ENCODE measurements around the gene GALNTL6. TPM values are rescaled to one million over a fixed set of nuclear protein-coding genes. Genes with fewer than 3 reads are reported as not detected.

GALNTL6 gene
- total and polyA plus RNA-seq, 8 donors = 0.15 to 0.87 (median 0.58) TPM; not detected in 3

- TF ChIP-seq CTCF (IDR thresholded peaks at IDR 0.05) (no peak), POLR2AphosphoS5 (IDR thresholded peaks at IDR 0.05) (no peak), EP300 (IDR thresholded peaks at IDR 0.05) (no peak), POLR2A (IDR thresholded peaks at IDR 0.05) (no peak)
Measured at GRCh38 chr4:171875291-171875690, 62.1 kb downstream of the GALNTL6 start.

DNA sequence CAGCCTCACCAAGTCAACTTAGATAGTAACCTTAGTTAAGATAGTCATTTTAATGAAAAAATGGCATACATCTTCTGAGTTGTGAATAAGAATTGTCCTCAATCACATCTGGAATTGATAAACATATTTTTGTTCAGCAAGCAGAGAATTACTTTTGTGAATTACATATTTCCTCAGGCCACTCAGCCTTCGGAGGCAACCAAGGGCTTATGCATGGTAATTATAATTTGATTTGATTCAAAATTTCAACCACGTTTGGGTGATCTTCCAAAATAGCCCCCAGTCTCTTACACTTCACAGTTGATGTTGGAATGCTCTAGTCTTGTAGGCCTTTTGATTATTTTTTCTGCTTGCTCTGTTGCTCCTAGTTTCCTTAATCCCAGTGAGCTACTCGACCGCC lies 63.4 kb downstream of the GALNTL6 start:
- intact Hi-C loops (cut with DNase I; ENCODE audit: low total_unique reads) = no loop called here
- Histone ChIP-seq H3K27ac (no peak overlapping the region), H3K36me3 (no peaks in the 10 kb centered on the region), H3K4me1 (no peaks in the 10 kb centered on the region), H3K9me3 (no peaks in the 10 kb centered on the region), H3K27me3 (no peaks in the 10 kb centered on the region), H3K4me3 (no peak overlapping the region)
- WGBS, 5 donors = 71 to 82% (median 81%) methylated on average over 4 of the region's 4 CpGs
- no peak for DNase-seq
- TF ChIP-seq POLR2A (IDR thresholded peaks at IDR 0.05) = no peak

More at GRCh38 chr4:171875291-171875690, 62.1 kb downstream of the GALNTL6 start:
- Histone ChIP-seq H3K36me3 (no peaks in the 10 kb centered on the region), H3K27me3 (no peaks in the 10 kb centered on the region), H3K4me3 (no peak overlapping the region), H3K4me1 (no peaks in the 10 kb centered on the region), H3K27ac (no peak overlapping the region), H3K9me3 (no peaks in the 10 kb centered on the region)
- no peak for DNase-seq
- 60 to 72% (median 68%) methylated on average over 3 of the region's 3 CpGs for WGBS, 5 donors
- intact Hi-C loops (cut with DNase I; ENCODE audit: low total_unique reads) = no loop called here

GRCh38 chr4:171880136-171880535 lies 66.9 kb downstream of the GALNTL6 start:
- Histone ChIP-seq H3K9me3 (no peaks in the 10 kb centered on the region), H3K27ac (no peak overlapping the region), H3K27me3 (no peaks in the 10 kb centered on the region), H3K4me1 (no peaks in the 10 kb centered on the region), H3K4me3 (no peak overlapping the region), H3K36me3 (no peaks in the 10 kb centered on the region)
- TF ChIP-seq POLR2AphosphoS5 (IDR thresholded peaks at IDR 0.05) (no peak), POLR2A (IDR thresholded peaks at IDR 0.05) (no peak), EP300 (IDR thresholded peaks at IDR 0.05) (no peak), CTCF (IDR thresholded peaks at IDR 0.05) (no peak)
- DNase-seq = peak in 1 of 2 donors; percentile 8
- WGBS, 5 donors = 43 to 65% (median 59%) methylated on average over 3 of the region's 3 CpGs
- intact Hi-C loops (cut with DNase I; ENCODE audit: low total_unique reads) = no loop called here

DNA sequence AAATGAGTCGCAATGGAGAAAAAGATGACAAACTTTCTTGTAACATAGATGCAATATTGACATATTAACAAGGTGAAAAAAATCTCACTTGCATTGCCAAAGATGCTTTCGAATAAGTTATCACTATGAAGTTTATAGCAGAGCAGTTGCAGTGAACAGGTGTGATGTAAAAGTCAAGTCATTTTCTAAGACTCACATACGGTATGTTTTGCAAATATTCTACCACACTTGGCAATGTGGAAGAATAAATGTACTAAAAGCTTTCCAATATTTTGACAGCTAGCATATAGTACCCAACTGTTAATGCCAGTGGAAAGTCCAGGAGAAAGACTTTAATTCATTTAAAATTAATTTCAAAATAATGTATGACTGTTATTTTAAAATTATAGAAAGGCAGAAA lies 76.5 kb downstream of the GALNTL6 start:
- Histone ChIP-seq H3K36me3 (no peaks in the 10 kb centered on the region), H3K4me3 (no peak overlapping the region), H3K27me3 (no peaks in the 10 kb centered on the region), H3K4me1 (no peaks in the 10 kb centered on the region), H3K27ac (no peak overlapping the region), H3K9me3 (no peaks in the 10 kb centered on the region)
- no peak for DNase-seq
- WGBS, 5 donors = 77 to 89% (median 83%) methylated on average over 3 of the region's 3 CpGs
- intact Hi-C loops (cut with DNase I; ENCODE audit: low total_unique reads) = no loop called here
- TF ChIP-seq POLR2A (IDR thresholded peaks at IDR 0.05) (no peak), POLR2AphosphoS5 (IDR thresholded peaks at IDR 0.05) (no peak), EP300 (IDR thresholded peaks at IDR 0.05) (no peak), CTCF (IDR thresholded peaks at IDR 0.05) (no peak)

GRCh38 chr4:171891038-171891437 lies 77.8 kb downstream of the GALNTL6 start:
- TF ChIP-seq EP300 (IDR thresholded peaks at IDR 0.05) (no peak), POLR2AphosphoS5 (IDR thresholded peaks at IDR 0.05) (no peak)
- no peak for DNase-seq
- no peak overlapping the region for H3K27ac ChIP-seq
- H3K36me3 ChIP-seq = no peaks in the 10 kb centered on the region
- 53 to 67% (median 55%) methylated on average over 2 of the region's 2 CpGs for WGBS, 5 donors
- H3K27me3 ChIP-seq = no peaks in the 10 kb centered on the region
- no peak overlapping the region for H3K4me3 ChIP-seq
- intact Hi-C loops (cut with DNase I; ENCODE audit: low total_unique reads) = no loop called here
- no peaks in the 10 kb centered on the region for H3K9me3 ChIP-seq
- H3K4me1 ChIP-seq = no peaks in the 10 kb centered on the region

Measured in stomach (tissue), 9 donors.